ENCODE data around the gene SNX25.
"Not testable (repeated sequence)": the region's sequence is repeated elsewhere in the genome, so short reads cannot be mapped to it uniquely, and the experiment has no call there.

The SNX25 gene

DNA sequence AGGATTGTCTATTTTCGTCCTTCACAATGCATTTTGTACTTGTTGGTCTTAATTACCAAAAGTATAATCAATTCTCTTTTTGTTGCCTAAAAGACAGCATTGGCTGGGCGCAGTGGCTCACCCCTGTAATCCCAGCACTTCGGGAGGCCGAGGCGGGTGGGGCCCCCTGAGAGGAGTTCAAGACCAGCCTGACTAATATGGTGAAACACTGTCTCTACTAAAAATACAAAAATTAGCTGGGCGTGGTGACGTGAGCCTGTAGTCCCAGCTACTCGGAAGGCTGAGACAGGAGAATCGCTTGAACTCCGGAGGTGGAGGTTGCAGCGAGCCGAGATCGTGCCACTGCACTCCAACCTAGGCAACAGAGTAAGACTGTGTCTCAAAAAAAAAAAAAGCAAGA is 4.3 kb upstream of the SNX25 start:
- DNase-seq: not testable (repeated sequence)

DNA sequence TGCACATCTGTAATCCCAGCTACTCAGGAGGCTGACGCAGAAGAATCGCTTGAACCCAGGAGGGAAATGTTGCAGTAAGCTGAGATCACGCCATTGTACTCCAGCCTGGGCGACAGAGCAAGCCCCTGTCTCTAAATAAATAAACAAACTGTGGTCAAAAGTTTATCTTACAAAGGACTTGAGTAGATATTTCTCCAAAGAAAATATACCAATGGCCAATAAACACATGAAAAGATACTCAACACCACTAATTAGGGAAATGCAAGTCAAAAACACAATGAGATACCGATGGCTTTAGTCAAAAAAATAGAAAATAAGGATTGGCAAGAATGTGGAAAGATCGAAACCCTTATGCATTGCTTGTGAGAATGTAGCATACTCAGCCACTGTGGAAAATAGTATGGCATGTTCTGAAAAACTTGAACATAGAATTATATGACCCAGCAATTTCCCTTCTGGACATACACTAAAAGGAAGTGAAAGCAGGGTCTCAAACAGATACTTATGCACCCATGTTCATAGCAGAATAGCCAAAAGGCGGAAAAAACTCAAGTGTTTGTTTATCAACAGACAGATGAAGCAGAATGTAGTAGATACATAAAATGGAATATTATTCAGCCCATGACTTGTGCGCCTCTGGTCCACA is 3.6 kb upstream of the SNX25 start:
- DNase-seq: no peak

DNA sequence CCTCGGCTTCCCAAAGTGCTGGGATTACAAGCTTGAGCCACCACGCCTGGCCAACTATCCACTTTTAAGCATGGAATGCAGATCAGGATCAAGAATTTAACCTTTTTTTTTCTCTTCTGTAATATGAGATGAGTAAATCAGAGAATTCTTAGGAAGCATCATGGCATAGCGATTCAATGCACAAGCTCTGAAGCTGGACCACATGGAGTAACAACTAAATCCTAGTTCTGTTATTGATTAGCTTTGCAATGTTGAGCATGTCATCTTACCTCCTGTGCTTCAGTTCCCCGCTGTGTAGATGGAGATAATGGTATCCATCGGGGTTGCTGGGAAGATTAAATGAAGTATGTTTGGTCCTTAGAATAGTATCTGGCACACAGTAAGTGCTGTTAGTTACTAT is 1.9 kb upstream of the SNX25 start:
- no peak for DNase-seq

DNA sequence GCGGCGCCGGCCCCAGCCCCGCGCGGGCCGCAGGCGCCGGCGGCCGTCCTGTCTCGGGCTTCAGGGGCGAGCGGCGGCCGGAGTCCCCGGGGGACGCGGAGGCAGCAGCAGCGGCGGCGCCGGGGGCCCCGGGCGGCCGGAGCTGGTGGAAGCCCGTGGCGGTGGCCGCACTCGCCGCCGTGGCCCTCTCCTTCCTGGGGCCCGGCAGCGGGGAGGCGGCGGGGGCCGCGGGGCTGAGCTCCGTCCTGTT is 379 bp downstream of the SNX25 start:
- DNase-seq: not testable (repeated sequence)

DNA sequence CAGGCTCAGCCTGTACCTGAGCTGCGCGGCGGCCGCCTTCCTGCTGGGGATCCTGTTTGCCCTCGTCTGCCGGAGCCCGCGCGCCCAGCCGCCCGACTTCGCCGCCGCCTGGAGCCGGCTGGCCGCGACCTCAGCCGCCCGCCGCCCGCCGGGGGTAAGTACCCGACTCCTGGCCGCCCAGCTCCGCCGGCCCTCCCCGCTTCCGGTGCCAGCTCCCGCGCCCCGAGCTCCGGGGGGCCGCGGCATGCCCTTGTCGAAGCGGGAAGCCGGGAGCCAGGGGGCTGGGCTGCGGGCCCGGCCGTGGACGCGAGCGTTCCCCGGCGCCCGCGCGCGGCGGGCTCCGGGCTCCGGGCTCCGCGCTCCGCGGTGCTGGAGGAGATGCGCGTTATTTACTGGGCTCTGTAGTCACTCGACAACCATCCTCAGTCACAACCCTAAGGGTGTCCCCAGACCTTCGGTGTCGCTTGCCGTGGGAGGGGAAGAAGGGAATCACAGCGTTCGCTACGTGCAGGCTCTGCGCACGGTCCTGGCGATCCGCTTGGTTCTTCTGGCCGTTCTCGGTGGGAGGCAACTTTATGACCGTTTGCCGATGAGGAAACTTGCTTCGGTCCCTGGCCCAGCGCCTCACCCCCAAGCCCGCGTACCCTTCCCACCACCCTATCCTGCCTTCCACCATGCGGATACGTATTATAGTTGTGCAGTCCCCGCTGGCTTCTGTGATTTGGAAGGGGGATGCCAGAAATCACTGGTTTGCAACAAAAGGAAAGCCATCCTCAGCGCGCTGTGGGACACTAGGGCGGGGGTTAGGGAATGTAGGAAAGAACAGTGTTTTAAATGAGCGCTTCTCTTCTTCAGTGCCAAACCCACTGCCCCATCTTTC is 944 bp downstream of the SNX25 start:
- DNase-seq: no peak

DNA sequence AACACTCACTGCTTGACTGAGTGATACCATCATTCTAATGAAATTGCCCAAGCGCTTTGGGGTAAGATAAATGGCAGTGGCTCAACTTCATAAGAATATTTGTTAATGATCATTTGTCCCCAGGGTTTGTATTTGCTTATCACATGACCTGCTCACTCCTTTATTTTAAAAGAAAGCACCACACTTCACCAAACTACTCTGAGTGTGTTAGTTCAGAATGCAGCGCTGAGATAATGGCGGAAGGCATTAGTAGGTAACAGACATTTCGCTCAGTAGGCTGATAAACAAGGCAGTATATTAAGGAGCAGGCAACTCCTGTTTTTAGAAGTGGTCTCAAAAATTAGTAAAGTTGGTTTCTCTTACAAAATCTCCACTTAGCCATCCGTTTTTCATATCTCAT is 1.6 kb downstream of the SNX25 start:
- DNase-seq: no peak

DNA sequence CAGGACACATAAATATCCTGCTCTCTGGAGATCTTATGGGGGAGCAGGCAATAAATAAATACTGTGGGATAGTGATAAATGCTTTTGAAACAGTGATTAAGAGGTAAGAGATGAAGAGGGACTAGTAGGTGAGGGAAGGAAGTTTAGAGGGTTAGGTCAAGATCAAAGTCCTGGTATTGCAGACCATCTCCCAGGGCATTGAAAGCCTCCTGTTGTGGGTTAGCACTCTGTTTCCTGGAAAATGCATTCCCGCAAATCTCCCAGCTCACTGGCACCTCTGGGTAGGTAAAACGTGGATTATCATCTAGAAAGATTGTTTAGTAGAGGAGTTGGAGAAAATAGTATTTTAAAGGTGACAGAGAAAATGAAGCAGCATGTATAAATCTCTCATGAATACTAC is 2.2 kb downstream of the SNX25 start:
- no peak for DNase-seq

DNA sequence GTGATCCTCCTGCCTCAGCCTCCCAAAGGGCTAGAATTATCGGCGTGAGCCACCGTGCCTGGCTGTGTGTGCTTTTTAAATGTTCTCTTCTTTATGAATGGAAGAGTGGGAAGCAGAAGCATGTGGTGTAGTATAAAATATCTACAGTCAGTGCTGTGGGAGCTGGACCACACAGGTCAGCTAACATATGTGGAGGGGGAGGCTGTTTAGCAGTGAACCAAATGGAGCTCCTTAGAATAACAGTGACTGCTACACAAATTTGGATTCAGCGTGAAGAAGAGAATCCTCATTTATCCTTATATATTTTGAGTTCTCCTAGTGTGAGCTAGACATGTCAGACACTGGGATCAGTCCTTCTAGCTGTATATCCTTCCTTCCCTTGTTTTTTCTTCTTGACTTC is 3.2 kb downstream of the SNX25 start:
- no peak for DNase-seq

DNA sequence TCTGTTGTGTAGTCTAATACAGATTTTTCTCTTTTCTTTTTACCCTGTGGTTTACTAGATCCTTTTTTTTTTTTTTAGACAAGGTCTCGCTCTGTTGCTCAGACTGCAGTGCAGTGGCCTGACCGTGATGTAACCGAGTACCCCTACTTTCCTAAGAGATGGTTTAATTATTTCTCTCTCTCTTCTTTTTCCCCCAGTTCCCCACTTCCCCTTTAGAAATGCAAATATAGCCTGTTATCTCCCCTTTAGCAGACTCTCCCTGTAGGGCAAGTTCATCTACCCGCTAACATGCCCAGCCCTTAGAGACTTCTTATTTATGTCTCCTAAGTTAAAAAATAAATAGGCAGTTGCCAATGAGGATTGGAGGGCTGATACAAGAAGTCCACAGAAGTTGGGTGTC is 4.5 kb downstream of the SNX25 start:
- DNase-seq: no peak

DNA sequence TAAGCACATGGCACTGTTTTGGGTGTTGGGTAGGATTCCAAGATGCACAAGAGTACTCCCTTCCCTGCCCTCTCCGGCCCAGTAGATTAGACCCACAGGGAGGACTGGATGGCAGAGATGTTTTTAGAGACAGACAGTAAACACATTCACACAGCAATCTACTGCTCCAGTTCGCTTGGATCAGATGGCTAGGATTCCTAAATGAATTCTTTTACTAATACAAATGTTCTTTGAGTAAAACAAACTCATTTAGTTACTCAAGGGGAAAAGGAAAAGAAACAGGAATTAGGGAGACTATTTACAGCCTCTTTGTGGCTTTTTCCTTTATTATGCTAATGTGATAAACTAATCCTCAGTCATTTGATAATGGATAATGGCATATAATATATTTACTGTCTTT is 5.9 kb downstream of the SNX25 start:
- no peak for DNase-seq

DNA sequence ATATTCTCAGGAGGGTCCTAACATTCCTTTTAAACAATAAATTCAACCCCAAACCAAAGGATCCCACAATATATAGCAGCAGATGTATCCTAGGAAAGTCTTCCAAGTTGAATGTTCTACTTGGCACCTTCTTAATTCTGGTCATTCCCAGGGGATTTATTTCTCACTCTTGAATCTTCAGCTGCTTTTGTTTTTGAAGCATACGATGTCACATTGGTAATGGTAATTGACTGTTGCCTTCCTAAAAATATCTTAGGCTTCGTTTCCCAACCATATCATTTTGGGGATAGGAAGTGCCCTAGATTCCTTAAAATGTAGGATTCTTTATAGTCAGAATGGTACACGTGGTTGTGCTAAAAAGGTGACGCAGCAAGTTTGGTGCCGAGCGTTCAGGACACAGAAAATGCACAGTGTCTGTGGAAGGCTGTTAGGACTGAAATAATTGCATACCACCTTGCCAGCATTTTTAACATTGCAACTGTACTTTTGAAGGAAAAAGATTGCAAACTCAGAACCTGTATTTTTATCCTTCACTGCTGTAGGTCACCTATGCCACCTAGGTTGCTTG is 8.1 kb downstream of the SNX25 start:
- DNase-seq: no peak

DNA sequence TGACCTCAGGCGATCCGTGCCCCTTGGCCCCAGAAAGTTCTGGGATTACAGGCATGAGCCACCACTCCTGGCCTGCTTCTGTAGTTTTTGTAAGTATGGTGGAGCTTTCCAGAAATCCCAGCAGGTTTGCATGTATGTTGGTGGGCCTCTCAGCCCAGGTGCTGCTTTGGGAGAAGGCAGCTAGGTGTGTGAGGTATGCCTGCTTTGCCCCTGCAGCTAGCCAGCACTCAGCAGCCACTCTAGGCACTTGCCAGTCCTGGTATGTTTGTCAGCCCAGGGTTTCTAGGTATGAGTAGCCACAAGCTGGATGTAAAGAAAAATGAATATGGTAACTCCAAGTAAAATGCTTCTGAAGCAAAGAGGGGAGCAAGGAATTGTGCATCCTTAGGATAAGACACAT is 8.9 kb downstream of the SNX25 start:
- DNase-seq: no peak

DNA sequence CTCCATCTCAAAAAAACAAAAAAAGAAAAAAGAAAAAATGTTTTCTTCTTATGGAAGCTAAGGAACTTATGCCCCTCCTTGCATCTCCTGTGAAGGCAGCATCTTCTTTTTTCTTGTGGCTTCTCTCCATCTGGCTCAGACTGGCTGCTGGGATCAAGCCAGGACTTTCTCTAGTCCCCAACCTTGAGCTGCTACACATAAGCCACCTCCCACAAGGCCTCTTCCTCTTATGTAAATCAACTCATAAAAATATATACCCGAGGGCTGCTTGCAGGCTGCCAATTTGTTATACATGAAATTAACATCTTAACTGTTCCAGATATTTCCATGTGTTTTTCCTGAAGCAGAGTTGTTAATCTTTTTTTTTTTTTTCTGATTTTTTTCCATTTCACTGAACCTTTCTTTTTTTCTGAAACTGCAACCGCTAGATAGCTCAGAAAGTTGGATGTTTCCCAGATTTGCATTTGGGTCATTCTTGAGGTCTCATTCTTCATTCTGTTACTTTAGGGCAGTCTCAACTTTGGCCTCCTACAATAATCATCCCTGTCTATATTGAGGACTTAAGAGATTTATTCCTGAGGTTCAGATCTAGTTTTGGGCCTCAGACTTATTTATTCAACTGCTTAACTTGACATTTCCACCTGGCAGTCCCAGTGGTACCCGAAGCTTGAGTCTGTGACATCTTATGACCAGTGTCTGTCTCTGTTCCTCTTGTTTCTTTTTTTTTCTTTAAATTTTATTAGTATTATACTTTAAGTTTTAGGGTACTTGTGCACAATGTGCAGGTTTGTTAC is 10.3 kb downstream of the SNX25 start:
- no peak for DNase-seq

DNA sequence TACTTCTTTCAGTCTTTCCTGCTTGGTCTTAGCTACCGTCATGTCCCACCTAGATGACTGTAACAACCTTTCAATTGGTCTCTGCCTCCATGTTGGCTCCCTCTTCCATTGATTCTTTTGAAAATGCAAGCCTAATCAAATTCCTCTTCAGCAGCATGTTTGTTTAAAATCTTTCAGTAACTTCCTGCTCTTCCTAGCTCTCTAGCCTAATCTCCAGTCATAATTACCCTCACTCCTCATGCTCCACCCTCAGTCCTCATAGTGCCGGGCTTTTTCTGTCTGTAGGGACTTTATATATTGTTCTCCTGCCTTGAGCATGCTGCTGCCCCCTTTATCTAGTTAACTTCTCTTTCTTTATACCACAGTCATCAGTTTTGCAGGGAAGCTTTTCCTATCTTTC is 12.1 kb downstream of the SNX25 start:
- no peak for DNase-seq

DNA sequence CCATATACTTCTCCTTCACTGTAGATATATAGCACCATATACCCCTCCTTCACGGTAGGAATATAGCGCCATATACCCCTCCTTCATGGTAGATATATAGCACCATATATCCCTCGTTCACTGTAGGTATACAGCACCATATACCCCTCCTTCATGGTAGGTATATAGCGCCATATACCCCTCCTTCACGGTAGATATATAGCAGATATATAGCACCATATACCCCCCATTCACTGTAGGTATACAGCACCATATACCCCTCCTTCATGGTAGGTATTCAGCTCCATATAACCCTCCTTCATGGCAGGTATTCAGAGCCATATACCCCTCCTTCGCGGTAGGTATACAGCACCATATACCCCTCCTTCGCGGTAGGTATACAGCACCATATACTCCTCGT is 12.5 kb downstream of the SNX25 start:
- no peak for DNase-seq

DNA sequence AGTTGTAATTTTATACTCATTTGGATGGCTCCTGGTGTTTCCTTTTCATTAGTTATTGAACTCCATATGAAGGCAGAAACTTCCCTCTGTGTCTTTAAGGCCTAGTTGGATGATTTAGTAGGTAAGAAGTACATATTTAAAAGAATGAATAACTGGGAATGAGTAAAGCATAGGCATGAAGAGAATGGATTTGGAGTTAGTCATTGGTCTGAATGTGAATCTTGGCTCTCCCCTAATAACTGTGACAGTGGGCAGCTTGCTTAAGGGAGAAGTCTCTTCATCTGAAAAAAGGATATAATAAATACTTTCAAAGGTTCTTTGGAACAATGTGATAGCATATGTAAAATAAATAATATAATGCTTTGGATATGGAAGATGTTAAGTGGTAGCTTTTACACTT is 13.2 kb downstream of the SNX25 start:
- DNase-seq: no peak

DNA sequence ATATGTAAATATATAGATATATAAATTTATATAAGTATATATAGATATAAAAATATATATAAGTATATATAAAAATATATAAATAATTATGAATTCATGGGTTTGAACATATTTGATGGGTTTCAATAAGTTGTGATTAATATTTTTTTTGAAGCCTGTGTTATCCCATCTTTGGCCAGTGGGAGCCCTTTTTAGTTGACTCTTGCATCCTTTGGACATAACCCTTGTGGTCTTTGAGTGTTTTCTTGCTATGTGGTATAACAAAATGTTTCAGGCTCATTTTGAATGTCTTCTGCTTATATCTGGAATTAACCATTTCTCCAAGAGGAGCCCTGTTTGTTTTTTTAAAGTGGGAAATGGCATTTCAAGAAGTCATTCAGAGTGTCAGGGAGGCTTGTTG is 15.2 kb downstream of the SNX25 start:
- DNase-seq: no peak

DNA sequence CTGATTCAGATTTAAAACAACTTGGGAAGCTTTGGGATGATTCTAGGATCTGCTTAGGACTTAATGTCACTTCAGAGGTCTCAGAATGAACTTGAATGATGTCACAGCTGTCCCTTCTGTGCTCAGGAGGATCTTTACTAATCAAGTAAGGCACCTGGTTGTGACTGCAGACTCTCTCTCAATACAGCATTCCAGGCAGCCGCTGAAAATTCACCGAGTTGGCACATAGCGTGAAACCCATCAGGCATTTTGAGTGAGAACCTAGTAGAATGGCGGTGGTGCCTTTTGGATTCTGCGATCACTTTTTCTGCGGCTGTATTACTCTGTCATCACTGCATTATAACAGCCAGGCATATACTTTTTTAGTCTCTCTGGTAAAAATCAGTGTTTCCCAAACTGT is 16.5 kb downstream of the SNX25 start:
- no peak for DNase-seq

DNA sequence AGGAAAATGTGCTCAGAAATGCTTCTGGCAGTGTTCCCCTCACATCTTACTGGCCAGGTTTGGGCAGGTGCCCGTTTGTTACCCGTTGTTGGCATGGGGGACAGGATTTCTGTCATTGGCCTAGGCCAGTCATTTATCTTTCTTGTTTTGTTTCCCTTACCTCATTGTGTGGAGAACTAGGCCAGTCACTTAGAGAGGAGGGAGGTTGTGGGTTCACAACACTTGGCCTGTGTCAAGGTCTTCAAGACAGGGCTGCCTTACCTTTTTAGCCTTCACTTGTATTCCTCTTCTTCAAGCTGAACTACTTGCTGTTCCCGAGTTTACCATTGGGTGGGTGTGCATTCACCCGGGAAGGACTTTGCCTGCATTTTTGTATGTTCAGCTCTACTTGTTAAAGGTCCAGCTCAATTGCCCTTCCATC is 17.7 kb downstream of the SNX25 start:
- DNase-seq: no peak

DNA sequence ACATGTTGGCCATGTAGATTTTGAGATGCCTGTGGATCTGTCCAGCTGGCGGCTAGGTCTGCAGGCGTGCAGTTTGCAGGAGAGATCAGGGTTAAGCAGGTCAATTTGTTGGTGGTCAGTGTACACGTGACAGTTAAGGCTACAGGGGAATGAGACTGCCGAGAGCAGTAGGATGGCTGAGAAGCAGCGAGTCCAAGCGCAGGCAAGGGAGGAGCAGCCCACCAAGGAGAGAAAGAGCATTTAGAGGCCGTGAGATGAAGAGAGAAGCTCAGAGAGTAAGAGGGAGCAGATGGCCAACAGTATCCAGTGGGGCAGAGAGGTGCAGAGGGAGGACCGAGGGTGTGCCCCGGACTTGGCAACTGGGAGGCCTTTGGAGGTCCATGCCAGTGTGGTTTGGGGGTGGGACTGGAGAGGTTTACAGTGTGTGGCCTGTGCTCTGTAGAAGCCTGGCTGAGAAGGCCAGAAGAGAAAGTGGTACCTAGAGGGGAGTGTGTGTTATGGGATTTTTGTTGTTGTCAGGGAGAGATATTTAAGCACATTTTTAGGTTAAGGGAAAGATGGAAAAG is 18.4 kb downstream of the SNX25 start:
- DNase-seq: no peak

DNA sequence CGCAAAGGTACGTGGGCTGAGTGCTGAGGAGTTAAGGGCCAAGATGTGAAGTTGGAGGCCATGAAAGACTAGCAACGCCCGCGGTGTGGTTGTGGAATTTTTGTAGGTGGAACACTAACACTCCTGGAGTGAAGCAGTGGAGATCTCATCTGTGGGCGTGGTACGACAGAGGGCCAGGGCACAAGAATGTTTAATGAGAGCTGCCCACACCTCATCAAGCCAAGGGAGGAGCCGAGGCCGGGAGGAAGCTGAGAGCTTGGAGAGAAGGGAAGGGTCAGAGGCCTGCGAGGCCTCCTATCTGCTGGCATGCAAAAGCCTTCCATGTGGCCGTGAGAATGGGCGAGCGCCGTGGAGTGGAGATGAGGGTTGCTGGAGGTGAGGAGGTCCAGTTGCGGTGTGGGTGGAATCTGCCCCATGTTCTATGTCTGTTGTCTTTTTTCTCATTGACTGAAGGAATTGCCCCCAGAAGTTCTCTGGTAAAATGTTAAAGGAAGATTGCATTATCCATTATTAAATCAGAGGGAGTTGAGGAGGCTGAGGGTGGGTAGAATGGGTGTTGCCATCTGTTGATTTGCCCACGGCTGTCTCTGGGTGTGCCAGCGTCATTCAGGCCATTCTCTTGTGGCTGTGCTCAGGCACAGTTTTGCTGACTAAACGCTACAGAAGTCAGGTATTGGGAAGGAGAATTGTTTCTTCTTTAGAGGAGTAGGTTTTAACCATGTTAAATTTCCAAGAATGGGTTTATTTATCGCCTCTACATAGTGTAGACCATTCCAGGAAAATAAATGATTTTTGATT is 19.8 kb downstream of the SNX25 start:
- no peak for DNase-seq

DNA sequence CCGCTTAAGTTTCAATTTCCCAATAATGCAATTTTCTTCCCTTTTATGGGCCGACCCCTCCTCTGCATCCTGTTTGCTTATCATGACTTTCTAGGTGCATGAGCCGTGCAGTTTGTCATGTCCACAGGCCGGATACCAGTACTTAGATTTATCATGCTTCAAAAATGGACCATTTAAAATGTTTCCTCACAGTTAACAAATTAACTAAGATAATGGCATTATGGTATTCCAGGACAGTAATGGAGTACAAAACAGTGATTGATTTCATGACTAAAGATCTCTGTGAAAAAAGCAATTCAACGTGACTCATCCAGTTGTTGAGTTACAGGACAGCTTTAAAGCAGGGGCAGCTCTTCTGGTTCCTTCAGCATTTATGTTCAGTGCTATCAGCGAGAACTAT is 23.0 kb downstream of the SNX25 start:
- DNase-seq: no peak

Measured in activated CD4-positive, alpha-beta T cell treated with anti-CD3 and anti-CD28 coated beads for 1 hour (primary cell).